ENCODE measurements around the gene MYD88. TPM values are rescaled to one million over a fixed set of nuclear protein-coding genes. Genes with fewer than 3 reads are reported as not detected.
A peak's percentile ranks its signal among the peaks of the same experiment; 100 is the strongest.

Gene MYD88
- total and polyA plus RNA-seq, 3 donors from 2014 or later, result 18.7 to 30.1 (median 22.3) TPM

- Histone ChIP-seq H3K27ac (peak overlapping the region in 1 of 2 donors; percentile 98), H3K36me3 (ENCODE audit: low read depth, missing control alignments) (no peaks in the 10 kb centered on the region), H3K4me3 (no peak overlapping the region), H3K27me3 (no peaks in the 10 kb centered on the region), H3K4me1 (no peaks in the 10 kb centered on the region), H3K9me3 (no peaks in the 10 kb centered on the region)
- 72 to 74% methylated on average over 12 of the region's 12 CpGs for WGBS, 2 donors
- TF ChIP-seq POLR2A (IDR thresholded peaks at IDR 0.05), result no peak
- no peak for TF ChIP-seq CTCF (IDR thresholded peaks at IDR 0.05)
- no peak for DNase-seq
- intact Hi-C loops (cut with DNase I; ENCODE audit: low total_unique reads), result no loop called here
Measured at GRCh38 chr3:38163117-38163840, 24.8 kb downstream of the MYD88 start.

DNA sequence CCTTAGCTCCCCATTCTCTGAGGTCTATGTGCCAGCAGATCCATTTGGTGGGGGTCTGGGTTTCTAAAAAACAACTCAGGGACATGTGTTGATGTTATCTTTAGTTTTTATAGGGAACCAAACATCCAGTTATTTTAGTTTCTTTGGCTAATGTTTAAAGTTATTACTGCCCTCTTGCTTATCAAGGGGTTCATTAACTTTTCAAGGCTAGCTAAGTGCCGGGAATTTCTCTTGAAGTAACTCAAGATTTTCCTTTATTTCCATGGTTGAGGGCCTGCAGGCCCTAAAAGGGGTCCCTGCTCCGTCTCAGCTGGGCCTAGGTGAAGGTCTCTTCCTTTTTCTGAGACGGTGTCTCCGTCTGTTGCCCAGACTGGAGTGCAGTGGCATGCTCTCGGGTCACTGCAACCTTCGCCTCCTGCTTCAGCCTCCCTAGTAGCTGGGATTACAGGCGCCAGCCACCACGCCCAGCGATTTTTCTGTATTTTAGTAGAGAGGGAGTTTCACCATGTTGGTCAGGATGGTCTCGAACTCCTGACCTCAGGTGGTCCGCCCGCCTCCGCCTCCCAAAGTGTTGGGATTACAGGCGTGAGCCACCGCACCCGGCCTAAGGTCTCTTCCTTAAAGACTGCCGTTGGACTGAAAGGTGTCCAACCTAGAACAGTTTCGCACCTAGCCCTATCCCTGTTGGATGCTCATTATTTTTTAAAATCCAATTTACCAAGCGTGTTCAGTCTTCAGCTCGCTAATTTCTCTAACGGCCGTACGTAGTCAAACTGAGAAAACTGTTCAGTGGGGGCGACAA is 25.6 kb downstream of the MYD88 start:
- peak; percentile 21 for DNase-seq
- intact Hi-C loops (cut with DNase I; ENCODE audit: low total_unique reads), result no loop called here
- 47 to 52% methylated on average over 24 of the region's 24 CpGs for WGBS, 2 donors
- TF ChIP-seq CTCF (IDR thresholded peaks at IDR 0.05), result no peak
- TF ChIP-seq POLR2A (IDR thresholded peaks at IDR 0.05), result no peak
- H3K27me3 ChIP-seq, result no peaks in the 10 kb centered on the region
- H3K4me1 ChIP-seq, result no peaks in the 10 kb centered on the region
- no peaks in the 10 kb centered on the region for H3K9me3 ChIP-seq
- H3K36me3 ChIP-seq (ENCODE audit: low read depth, missing control alignments), result no peaks in the 10 kb centered on the region
- H3K4me3 ChIP-seq, result peak overlapping the region; percentile 95 to 98
- peak overlapping the region; percentile 98 for H3K27ac ChIP-seq

DNA sequence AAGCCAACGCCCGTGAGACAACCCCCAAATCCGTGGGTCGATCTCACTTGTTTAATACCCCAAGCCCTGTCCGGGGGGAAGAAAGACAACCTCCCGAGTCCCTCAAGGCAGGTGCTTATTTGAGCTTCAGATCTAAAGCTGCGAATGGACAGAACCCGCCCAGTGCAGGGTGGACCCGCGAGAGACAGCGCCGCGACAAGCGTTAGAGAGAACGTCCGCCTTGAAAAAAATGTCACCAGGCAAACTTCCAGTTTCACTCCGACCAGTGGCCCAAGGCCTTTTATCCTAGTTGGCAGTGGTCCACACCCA is 26.1 kb downstream of the MYD88 start:
- 0 to 1% methylated on average over 15 to 17 of the region's 17 CpGs for WGBS, 2 donors
- no peaks in the 10 kb centered on the region for H3K9me3 ChIP-seq
- H3K27me3 ChIP-seq, result no peaks in the 10 kb centered on the region
- no peaks in the 10 kb centered on the region for H3K36me3 ChIP-seq (ENCODE audit: low read depth, missing control alignments)
- no peak for DNase-seq
- no peaks in the 10 kb centered on the region for H3K4me1 ChIP-seq
- intact Hi-C loops (cut with DNase I; ENCODE audit: low total_unique reads), result no loop called here
- peak overlapping the region; percentile 98 for H3K27ac ChIP-seq
- TF ChIP-seq CTCF (IDR thresholded peaks at IDR 0.05) (no peak), POLR2A (IDR thresholded peaks at IDR 0.05) (no peak)
- peak overlapping the region; percentile 95 to 98 for H3K4me3 ChIP-seq

DNA sequence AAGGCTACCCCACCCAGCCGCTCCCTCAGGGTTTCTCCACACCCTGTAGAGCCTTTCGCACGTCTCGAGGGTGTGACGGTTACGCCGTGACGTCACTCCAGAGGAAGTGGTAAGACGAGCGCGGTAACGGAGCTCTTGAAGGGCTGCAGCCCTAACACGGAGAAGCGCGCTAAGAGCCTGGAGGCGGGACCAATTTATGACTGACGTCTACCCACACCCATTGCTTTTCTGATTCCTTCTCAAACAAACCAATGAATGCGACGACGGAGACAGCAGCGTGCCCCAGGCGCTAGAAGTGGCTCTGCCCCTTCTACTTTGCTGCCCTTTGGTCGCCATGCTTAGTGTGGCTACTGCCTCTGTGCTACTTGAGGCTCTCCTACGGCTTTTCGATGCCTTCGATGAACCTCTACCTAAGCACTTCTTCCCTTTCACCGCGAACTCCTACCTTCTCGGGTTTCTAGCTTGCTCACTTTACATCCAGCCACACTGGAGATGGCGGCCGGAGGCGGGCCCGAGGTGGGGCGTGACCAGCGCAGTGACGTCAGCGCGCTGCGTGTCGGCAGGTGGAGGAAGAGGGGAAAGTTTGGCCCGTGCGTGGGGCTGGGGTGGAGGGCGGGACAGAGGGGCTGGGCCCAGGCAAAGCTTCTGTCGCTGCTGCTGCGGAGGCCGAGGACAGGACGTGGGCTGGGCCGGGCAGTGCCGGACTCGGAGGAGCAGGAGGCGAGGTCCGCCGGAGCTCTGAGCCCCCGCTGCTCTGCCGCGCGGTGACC is 26.7 kb downstream of the MYD88 start, which contains the start of gene OXSR1:
OXSR1 (plus strand) TSS at position 586 of the 770 bp plus-strand sequence. CDS start 340 bp downstream, outside the sequence.
- Histone ChIP-seq H3K4me1 (no peaks in the 10 kb centered on the region), H3K27me3 (no peaks in the 10 kb centered on the region), H3K27ac (peak within 1 kb of the TSS; percentile 98), H3K9me3 (no peaks in the 10 kb centered on the region), H3K4me3 (peak within 1 kb of the TSS; percentile 95 to 98), H3K36me3 (ENCODE audit: low read depth, missing control alignments) (no peaks in the 10 kb centered on the region)
- TF ChIP-seq CTCF (IDR thresholded peaks at IDR 0.05), result peak in 1 of 3 experiments; percentile 16
- TF ChIP-seq POLR2A (IDR thresholded peaks at IDR 0.05), result peak; percentile 67
- intact Hi-C loops (cut with DNase I; ENCODE audit: low total_unique reads), result no loop called here
- DNase-seq, result peak; percentile 99
- WGBS, 2 donors, result 0% methylated on average over 47 to 57 of the region's 57 CpGs
